ENCODE data around the gene RBFOX1. TPM values are rescaled to one million over a fixed set of nuclear protein-coding genes. Genes with fewer than 3 reads are reported as not detected.

RBFOX1 gene
- total RNA-seq, 1 experiment from 2014 or later, result not detected

- Histone ChIP-seq H3K4me3 (ENCODE audit: low read length) (no peak overlapping the region), H3K4me2 (ENCODE audit: low read length) (no peak overlapping the region), H3K27ac (ENCODE audit: low read length) (no peak overlapping the region), H3K9me2 (replicated peaks; ENCODE audit: low read length) (no peaks in the 10 kb centered on the region), H3K79me2 (ENCODE audit: low read length) (no peaks in the 10 kb centered on the region), H3K9me3 (ENCODE audit: low read length) (no peaks in the 10 kb centered on the region), H4K20me1 (ENCODE audit: low read length) (no peaks in the 10 kb centered on the region), H3K9ac (ENCODE audit: low read length) (no peak overlapping the region), H3F3A (ENCODE audit: low read length, unreplicated experiment) (no peaks in the 10 kb centered on the region), H3K4me1 (ENCODE audit: insufficient read depth, low read length) (no peaks in the 10 kb centered on the region), H3K36me3 (ENCODE audit: low read depth, low read length) (no peaks in the 10 kb centered on the region), H2AFZ (ENCODE audit: low read length) (no peak overlapping the region), H3K27me3 (ENCODE audit: low read length) (no peaks in the 10 kb centered on the region)
- intact Hi-C loops (cut with micrococcal nuclease), result no loop called here
- POLR2A ChIA-PET (ENCODE audit: unreplicated experiment), result no interaction called here
- no peak for TF ChIP-seq CTCF (conservative IDR thresholded peaks at IDR 0.05; ENCODE audit: low read depth, low read length)
- no peak for TF ChIP-seq EZH2phosphoT487 (IDR thresholded peaks at IDR 0.05; ENCODE audit: borderline replicate concordance, low read length)
- TF ChIP-seq EZH2 (IDR thresholded peaks at IDR 0.05; ENCODE audit: low read length, unreplicated experiment), result no peak
- BruUV-seq (replicated peaks), result no TSS peak
- DNase-seq (no peak), ATAC-seq (no peak)
- CTCF ChIA-PET, result no interaction called here
Measured at GRCh38 chr16:7426161-7426560, 93.5 kb downstream of the RBFOX1 start.

- Histone ChIP-seq H3K36me3 (ENCODE audit: low read depth, low read length) (no peaks in the 10 kb centered on the region), H3K4me1 (ENCODE audit: insufficient read depth, low read length) (no peaks in the 10 kb centered on the region), H3K27ac (ENCODE audit: low read length) (no peak overlapping the region), H3K9me2 (replicated peaks; ENCODE audit: low read length) (no peaks in the 10 kb centered on the region), H3K9me3 (ENCODE audit: low read length) (no peaks in the 10 kb centered on the region), H3K4me3 (ENCODE audit: low read length) (no peak overlapping the region), H3K9ac (ENCODE audit: low read length) (no peak overlapping the region), H2AFZ (ENCODE audit: low read length) (no peak overlapping the region), H3K27me3 (ENCODE audit: low read length) (no peaks in the 10 kb centered on the region), H3K4me2 (ENCODE audit: low read length) (no peak overlapping the region), H4K20me1 (ENCODE audit: low read length) (no peaks in the 10 kb centered on the region), H3K79me2 (ENCODE audit: low read length) (no peaks in the 10 kb centered on the region), H3F3A (ENCODE audit: low read length, unreplicated experiment) (no peaks in the 10 kb centered on the region)
- TF ChIP-seq EZH2 (IDR thresholded peaks at IDR 0.05; ENCODE audit: low read length, unreplicated experiment) (no peak), CTCF (conservative IDR thresholded peaks at IDR 0.05; ENCODE audit: low read depth, low read length) (no peak), EZH2phosphoT487 (IDR thresholded peaks at IDR 0.05; ENCODE audit: borderline replicate concordance, low read length) (no peak)
- no TSS peak for BruUV-seq (replicated peaks)
- DNase-seq, result no peak
- CTCF ChIA-PET, result no interaction called here
- intact Hi-C loops (cut with micrococcal nuclease), result no loop called here
- no peak for ATAC-seq
- POLR2A ChIA-PET (ENCODE audit: unreplicated experiment), result no interaction called here
Measured at GRCh38 chr16:7431723-7432122, 99.1 kb downstream of the RBFOX1 start.

GRCh38 chr16:7436306-7436705 lies 103.7 kb downstream of the RBFOX1 start:
- CTCF ChIA-PET, result no interaction called here
- no peak for ATAC-seq
- no peaks in the 10 kb centered on the region for H4K20me1 ChIP-seq (ENCODE audit: low read length)
- no peak overlapping the region for H3K9ac ChIP-seq (ENCODE audit: low read length)
- DNase-seq, result no peak
- no peaks in the 10 kb centered on the region for H3K4me1 ChIP-seq (ENCODE audit: insufficient read depth, low read length)
- H3K27ac ChIP-seq (ENCODE audit: low read length), result no peak overlapping the region
- no peak overlapping the region for H3K4me2 ChIP-seq (ENCODE audit: low read length)
- intact Hi-C loops (cut with micrococcal nuclease), result no loop called here
- H2AFZ ChIP-seq (ENCODE audit: low read length), result no peak overlapping the region
- no peaks in the 10 kb centered on the region for H3K9me2 ChIP-seq (replicated peaks; ENCODE audit: low read length)
- TF ChIP-seq EZH2phosphoT487 (IDR thresholded peaks at IDR 0.05; ENCODE audit: borderline replicate concordance, low read length), result no peak
- no peak for TF ChIP-seq CTCF (conservative IDR thresholded peaks at IDR 0.05; ENCODE audit: low read depth, low read length)
- no peak for TF ChIP-seq EZH2 (IDR thresholded peaks at IDR 0.05; ENCODE audit: low read length, unreplicated experiment)
- BruUV-seq (replicated peaks), result no TSS peak
- no peaks in the 10 kb centered on the region for H3K27me3 ChIP-seq (ENCODE audit: low read length)
- H3F3A ChIP-seq (ENCODE audit: low read length, unreplicated experiment), result no peaks in the 10 kb centered on the region
- POLR2A ChIA-PET (ENCODE audit: unreplicated experiment), result no interaction called here
- no peaks in the 10 kb centered on the region for H3K79me2 ChIP-seq (ENCODE audit: low read length)
- H3K36me3 ChIP-seq (ENCODE audit: low read depth, low read length), result no peaks in the 10 kb centered on the region
- no peak overlapping the region for H3K4me3 ChIP-seq (ENCODE audit: low read length)
- no peaks in the 10 kb centered on the region for H3K9me3 ChIP-seq (ENCODE audit: low read length)

All from PC-3 (cell line).